ENCODE results near the gene XPO5.
A peak's percentile ranks its signal among the peaks of the same experiment; 100 is the strongest.
"Not testable (repeated sequence)": the region's sequence is repeated elsewhere in the genome, so short reads cannot be mapped to it uniquely, and the experiment has no call there.

XPO5 gene

GRCh38 chr6:43584892-43585570, 9.2 kb upstream of the XPO5 start:
- peak; percentile 60 for DNase-seq

DNA sequence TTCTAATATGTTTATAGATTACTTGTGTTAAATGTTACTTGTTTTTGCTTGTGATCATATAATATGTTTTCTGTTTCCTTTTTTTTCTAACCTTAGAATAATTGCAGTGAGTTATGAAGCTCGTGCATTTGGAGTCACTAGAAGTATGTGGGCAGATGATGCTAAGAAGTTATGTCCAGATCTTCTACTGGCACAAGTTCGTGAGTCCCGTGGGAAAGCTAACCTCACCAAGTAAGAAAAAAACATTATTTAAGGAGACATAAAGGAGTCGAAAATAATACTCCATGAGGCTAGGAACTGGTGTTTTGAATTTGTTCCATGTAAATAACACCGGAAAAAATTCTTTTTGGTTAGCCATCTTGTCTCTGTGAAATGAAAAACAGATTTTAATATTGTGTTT, 7.1 kb upstream of the XPO5 start:
- DNase-seq, result no peak

DNA sequence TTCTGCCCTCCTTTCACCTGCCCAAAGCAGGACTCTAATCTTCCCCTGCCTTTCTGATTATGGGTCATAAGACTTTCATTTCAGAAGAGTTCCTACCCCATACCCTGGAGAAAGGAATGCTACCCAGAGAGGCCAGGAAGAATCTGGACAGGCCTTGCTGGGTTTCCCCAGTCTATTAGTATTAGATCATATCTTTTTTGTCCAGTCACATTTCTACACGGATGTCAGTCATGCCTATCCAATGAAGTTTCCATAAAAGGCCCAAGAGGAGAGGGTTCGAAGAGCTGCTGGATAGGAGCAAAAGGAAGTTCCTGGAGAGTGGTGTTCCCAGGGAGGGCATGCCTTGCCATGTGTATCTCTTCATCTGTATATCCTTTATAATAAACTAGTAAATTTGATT, 3.3 kb upstream of the XPO5 start:
- DNase-seq, result peak; percentile 36

DNA sequence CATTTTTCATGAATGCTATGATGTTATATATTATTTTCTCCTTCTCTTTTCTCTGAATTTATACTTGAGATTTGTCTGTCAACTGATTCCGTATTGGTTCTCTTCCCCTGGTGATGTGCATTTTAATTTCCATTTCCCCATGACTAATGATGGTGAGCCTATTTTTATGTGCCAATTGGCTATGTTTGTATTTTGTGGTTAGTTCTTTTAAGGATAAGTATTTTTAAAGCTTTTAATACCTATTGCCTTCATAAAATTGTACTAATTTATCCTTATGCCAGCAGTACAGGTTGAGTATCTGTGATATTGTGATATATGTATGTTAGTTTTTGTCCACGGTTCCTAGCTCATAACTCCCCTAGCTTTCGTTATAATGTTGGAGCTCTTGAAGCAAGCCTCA, 2.9 kb upstream of the XPO5 start:
- DNase-seq, result no peak

DNA sequence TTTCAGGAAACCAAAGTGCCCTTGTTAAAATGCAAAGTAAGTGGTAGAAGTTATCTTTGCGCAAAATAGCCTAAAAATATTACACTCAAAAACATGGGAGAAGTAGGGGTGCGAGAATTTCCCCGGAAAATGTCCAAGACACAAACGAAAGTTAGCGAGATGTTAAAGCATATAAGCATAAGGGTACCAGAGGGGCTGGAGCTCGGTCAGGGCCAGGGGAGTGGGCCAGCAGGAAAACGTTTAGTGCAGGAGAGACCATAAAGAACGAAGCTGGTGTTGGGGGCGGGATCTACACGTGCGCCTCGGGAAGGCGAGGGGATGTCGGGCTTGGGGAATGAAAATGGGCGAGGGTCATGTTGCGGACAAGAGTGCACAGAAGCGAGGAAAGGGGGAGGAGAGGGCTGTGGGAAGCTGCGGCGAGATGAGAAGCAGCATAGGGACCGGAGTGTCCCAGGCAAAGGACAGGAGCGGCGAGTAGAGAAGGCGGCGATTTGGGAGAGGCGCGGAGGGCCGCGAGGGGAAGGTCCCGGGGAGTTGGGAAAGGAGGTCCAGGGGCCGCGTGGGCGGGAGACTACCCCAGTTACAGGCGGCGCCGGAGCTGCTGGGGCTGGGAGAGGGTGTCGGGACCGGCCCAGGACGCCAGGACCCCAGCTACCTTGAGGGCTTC, 600 bp downstream of the XPO5 start:
- DNase-seq, result peak; percentile 4

DNA sequence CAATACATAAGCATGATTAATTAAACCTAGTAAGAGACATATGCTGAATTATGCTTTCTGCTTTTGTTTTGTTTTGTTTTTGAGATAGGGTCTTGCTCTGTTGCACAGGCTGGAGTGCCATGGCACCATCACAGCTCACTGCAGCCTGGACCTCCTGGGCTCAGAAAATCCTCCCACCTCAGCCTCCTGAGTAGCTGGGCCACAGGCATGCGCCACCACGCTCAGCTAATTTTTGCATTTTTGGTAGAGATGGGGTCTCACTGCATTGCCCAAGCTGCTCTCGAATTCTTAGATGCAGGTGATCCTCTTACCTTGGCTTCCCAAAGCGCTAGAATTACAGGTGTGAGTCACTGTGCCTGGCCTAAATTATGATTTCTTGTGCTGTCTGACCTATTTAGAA, 3.8 kb downstream of the XPO5 start:
- DNase-seq, result no peak

DNA sequence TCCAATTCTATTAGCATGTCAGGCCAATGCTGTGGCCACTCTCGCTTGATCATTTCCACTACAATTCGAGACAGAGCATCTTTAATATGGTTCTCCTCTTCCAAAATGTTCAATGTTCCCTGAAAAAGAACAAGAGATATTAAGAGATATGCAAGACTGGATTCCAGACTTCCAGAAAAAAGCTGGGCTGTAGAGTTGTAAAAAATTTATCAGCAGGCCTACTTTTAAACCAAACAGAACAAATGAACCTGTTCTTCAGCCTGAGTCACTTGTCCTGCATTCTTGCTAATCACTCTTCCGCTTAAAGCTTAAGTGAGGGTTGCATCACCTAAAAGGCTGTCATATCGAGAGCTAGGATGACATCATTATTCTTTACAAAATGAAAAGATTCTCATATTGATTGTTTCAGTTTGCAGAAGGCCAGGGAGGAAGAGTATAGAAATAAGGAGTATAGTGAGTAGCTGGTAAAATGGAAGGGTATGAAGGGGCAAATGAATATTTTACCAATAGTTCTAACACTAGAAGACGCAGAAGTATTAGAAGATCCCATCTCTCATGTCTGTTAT, 4.9 kb downstream of the XPO5 start:
- no peak for DNase-seq

DNA sequence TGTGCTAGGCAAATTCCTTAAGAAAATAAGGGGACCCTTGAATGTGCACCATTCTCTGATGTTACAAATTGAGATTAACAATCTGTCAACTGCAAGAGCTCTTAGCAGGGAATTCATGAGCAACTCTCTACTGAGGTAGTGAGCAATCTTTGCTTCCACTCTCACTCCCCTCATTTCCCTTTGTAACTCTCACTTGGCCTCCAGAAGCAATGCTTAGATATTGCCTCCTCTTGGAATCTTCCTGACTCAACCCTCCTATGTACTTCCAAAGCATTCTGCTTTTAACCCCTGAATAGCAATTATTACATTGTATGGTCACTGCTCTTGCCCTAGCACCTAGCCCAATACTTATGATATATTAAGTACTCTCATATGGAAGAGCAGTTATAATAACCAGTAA, 16.5 kb downstream of the XPO5 start:
- DNase-seq, result no peak

- not testable (repeated sequence) for DNase-seq
Measured at GRCh38 chr6:43557620-43558019, 18.2 kb downstream of the XPO5 start.

- no peak for DNase-seq
Measured at GRCh38 chr6:43547222-43547621, 28.6 kb downstream of the XPO5 start.

- DNase-seq, result no peak
Measured at GRCh38 chr6:43544461-43544860, 31.4 kb downstream of the XPO5 start.

DNA sequence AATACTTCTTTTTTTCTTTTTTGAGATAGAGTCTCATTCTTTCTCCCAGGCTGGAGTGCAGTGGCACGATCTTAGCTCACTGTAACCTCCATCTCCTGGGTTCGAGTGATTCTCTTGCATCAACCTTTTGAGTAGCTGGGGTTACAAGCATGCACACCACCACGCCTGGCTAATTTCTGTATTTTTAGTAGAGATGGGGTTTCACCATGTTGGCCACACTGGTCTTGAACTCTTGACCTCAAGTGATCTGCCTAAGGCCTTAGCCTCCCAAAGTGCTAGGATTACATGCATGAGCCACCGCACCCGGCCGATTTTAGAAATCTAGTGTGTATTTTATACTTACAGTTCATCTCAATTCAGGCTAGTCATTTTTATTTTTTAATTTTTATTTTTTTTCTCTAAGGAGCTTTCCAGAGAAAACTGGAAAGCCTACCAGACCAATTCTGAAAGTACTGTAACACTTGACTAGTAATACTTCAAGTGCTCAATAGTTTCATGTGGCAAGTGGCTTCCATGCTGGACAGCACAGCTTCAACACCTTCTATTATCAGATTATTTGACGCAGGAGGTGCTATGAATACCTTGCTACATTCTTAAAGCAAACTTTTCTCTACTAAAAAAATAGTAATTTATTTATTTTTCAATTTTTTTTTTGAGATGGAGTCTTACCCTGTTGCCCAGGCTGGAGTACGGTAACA, 33.9 kb downstream of the XPO5 start:
- DNase-seq, result no peak

DNA sequence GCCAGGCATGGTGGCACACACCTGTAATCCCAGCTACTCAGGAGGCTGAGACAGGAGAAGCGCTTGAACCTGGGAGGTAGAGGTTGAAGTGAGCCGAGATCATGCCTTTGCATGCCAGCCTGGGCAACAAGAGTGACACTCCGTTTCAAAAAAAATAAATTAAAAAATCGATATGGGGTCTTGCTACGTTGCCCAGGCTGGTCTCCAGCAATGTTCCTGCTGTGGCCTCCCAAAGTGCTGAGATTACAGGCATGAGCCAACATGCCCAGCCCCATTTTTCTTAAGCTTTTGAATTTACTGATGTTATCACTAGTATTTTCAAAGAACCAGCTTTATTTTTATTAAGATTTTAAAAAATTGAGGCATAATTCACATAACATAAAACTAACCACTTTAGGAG, 35.3 kb downstream of the XPO5 start:
- no peak for DNase-seq

GRCh38 chr6:43539409-43539808, 36.4 kb downstream of the XPO5 start:
- not testable (repeated sequence) for DNase-seq

DNA sequence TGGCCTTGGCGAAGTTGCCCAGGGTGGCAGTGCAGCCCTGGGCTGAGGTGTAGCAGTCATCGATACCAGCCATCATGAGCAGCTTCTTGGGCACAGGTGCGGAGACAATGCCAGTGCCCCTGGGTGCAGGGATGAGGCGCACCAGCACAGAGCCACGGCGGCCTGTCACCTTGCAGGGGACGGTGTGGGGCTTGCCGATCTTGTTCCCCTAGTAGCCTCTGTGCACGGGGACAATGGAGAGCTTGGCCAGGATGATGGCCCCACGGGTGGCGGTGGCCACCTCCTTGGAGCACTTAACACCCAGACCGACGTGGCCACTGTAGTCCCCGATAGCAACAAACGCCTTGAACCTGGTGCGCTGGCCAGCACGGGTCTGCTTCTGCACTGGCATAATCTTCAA, 36.9 kb downstream of the XPO5 start:
- not testable (repeated sequence) for DNase-seq

DNA sequence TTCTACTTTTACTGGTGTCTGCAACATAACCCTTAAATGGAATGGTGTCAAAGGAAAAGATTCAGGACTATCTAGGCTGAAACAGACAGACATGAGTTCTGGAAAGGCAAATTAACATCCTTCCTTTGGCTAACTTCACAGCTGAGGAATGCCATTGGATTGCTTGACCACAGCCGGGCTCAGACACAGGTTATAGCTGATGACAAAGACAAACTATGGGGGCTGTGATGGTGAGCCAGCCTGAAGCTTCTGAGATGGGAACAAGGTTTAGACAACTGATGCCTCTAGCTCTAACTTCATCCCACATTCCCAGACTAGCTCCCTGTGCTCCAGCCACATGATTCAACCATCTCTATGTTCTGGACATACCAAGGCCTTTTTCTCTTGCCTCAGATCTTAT, 43.6 kb downstream of the XPO5 start:
- no peak for DNase-seq

GRCh38 chr6:43524483-43524961, 51.3 kb downstream of the XPO5 start:
- DNase-seq, result no peak

- DNase-seq, result no peak
Measured at GRCh38 chr6:43523284-43523683, 52.6 kb downstream of the XPO5 start.

GRCh38 chr6:43522547-43523261, 53.1 kb downstream of the XPO5 start:
- DNase-seq, result no peak

GRCh38 chr6:43521836-43522235, 54.0 kb downstream of the XPO5 start:
- DNase-seq, result no peak

- DNase-seq, result no peak
Measured at GRCh38 chr6:43520097-43520496, 55.7 kb downstream of the XPO5 start.

DNA sequence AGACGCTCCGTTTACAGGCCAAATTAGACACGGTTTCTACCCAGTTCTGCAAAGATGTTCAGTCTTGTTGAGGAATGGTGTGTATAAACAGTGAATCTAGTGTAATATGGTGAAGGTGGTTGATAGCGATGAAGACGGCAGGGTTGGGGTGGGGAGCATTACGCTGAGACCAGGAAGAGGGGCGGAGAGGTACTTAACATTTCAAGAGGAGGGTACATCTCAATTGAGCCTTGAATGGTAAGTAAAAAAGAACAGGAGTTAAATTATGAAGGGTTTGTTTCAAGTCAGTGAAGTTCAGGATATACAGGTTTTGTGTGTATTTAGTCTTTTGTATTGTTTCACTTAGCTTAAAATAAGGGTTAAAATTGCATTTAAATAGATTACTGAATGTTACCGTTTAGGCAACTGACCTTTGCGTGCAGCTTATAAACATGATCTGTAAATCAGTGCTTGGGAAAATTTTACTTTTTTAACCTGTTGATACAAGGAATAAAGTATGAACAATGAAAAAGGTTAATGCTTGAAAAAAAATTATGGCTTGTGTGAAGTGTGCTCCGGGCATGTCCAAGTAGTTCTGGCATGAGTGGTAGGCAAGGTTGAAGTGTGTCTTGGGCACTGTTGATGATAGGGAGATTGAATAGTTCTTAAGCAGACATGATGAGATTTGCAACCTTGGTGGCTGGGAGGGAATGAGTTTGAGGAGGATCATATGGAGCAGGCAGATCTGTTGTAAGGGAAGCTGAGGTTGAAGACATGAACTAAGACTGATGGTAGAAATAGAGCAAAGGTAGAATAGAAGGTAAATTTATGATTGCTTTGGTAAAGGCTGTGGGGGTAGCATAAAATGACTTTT, 58.1 kb downstream of the XPO5 start:
- DNase-seq, result no peak
